GM13977 (cell line): ENCODE data around the gene POT1.
"Not testable (repeated sequence)": the region's sequence is repeated elsewhere in the genome, so short reads cannot be mapped to it uniquely, and the experiment has no call there.

ENCODE experiments used
- DNase-seq: peaks from one replicate; pipeline ENCODE4 v3.0.0; 2012; ENCODE audit warnings: low spot score
- in situ Hi-C: fragments of 300-500 bp; cut with MboI; formaldehyde crosslinking; loops from one replicate; pipeline ENCODE4 v1.12.0; 2022; ENCODE audit warnings: low sequenced_read_pairs, low pct_unique_long_range_greater_than_20kb, mixed read lengths, inconsistent platforms; ENCODE audit not compliant: unreplicated experiment
- TF ChIP-seq, protein P1 (sequence below): IDR thresholded peaks from 2 replicates; pipeline ENCODE4 v1.5.1; 2012; ENCODE audit warnings: mild to moderate bottlenecking, control low read depth; ENCODE audit not compliant: insufficient read depth; ENCODE audit errors: extremely low read depth, missing control alignments

Gene POT1

DNA sequence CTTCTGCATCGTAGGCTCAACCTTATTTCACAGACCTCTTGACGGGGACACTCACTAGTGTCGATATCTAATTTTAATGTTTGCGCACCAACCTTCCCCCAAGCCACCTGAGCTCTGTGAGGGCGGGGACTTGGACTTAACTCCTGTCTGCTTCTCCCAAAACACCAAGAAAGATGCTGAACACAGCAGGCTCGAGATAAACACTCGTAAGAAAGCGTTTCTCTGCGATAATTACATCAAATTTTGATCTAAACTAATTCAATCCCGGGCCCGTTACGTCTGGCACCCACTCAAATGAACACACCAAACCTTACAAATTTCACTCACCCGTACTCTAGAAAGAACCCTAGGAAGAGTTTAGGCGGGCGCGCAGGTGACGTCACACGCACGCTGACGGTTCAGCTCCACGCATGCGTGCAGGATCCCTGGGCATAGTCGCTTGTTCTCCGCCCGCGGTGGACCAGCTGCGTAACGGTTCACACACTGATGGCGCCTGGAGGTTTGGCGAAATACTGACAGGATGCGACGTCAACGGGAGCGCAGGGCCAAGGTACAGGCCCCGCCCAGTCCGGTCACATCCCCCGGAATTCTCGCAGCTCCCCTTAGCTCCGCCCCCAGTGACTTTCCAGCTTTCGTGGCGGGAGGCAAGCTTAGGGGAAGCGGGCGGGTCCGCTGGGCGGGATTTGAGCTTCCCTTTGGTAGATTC, at the start of gene POT1:
TSS of gene POT1 (minus strand) at position 359 of the 706 bp plus-strand sequence. CDS start 32,652 bp downstream, outside the sequence.
- in situ Hi-C loops, result no loop called here
- DNase-seq, result peak; percentile 86
- TF ChIP-seq, protein P1, sequence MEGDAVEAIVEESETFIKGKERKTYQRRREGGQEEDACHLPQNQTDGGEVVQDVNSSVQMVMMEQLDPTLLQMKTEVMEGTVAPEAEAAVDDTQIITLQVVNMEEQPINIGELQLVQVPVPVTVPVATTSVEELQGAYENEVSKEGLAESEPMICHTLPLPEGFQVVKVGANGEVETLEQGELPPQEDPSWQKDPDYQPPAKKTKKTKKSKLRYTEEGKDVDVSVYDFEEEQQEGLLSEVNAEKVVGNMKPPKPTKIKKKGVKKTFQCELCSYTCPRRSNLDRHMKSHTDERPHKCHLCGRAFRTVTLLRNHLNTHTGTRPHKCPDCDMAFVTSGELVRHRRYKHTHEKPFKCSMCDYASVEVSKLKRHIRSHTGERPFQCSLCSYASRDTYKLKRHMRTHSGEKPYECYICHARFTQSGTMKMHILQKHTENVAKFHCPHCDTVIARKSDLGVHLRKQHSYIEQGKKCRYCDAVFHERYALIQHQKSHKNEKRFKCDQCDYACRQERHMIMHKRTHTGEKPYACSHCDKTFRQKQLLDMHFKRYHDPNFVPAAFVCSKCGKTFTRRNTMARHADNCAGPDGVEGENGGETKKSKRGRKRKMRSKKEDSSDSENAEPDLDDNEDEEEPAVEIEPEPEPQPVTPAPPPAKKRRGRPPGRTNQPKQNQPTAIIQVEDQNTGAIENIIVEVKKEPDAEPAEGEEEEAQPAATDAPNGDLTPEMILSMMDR, result no peak

- in situ Hi-C loops, DNase-seq: not testable (repeated sequence)
These were observed 45.5 kb upstream of the POT1 start for GRCh38 chr7:124975131-124975530.

GRCh38 chr7:124965553-124965952, 35.9 kb upstream of the POT1 start:
- in situ Hi-C loops, result no loop called here
- no peak for DNase-seq
- TF ChIP-seq, protein P1, result no peak

GRCh38 chr7:124959676-124960075, 30.1 kb upstream of the POT1 start:
- DNase-seq, result no peak
- in situ Hi-C loops, result no loop called here
- TF ChIP-seq, protein P1, result no peak

GRCh38 chr7:124957952-124958351, 28.3 kb upstream of the POT1 start:
- in situ Hi-C loops, DNase-seq: not testable (repeated sequence)

GRCh38 chr7:124956160-124956559, 26.5 kb upstream of the POT1 start:
- DNase-seq, result no peak
- in situ Hi-C loops, result no loop called here
- TF ChIP-seq, protein P1, result no peak

DNA sequence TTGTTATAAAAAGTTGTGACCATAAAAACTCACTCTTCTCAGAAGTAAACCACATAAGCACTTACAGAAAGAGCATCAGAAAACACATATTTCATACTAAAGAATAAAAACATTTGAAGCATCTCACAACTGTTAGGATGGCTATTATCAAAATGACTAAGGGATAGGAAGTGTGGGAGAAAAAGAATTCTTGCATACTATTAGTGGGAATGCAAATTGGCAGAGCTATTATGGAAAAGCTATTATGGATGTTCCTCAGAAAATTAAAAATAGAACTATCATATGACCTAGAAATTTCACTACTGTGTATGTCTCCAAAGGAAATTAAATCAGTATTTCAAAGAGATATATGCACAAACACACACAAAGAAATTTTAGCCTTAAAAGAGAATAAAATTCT, 25.2 kb upstream of the POT1 start:
- TF ChIP-seq, protein P1, result no peak
- in situ Hi-C loops, result no loop called here

GRCh38 chr7:124945680-124946079, 16.1 kb upstream of the POT1 start:
- TF ChIP-seq, protein P1, result no peak

More for the DNA sequence above, 25.2 kb upstream of the POT1 start:
- no peak for DNase-seq

More at GRCh38 chr7:124945680-124946079, 16.1 kb upstream of the POT1 start:
- in situ Hi-C loops, result no loop called here
- DNase-seq, result no peak
